Panc1 (cell line): ENCODE results near the gene CABLES2.
A peak's percentile ranks its signal among the peaks of the same experiment; 100 is the strongest.

ENCODE experiments used
- CTCF ChIP-seq: fragments of 450-650 bp; IDR thresholded peaks from 2 replicates; pipeline ENCODE4 v1.5.1; 2017; ENCODE audit warnings: mild to moderate bottlenecking
- POLR2AphosphoS5 ChIP-seq: IDR thresholded peaks from 2 replicates; pipeline ENCODE4 v1.6.1; 2012; ENCODE audit warnings: mild to moderate bottlenecking, low read depth, low read length, moderate library complexity
- REST ChIP-seq, 2 experiments: IDR thresholded peaks; 2 replicates each; pipeline ENCODE4 v1.6.1; 2011 to 2012; ENCODE audit warnings: low read depth in 2 of 2, control low read depth in 1 of 2, low read length in 1 of 2, mild to moderate bottlenecking in 1 of 2, moderate library complexity in 1 of 2; ENCODE audit not compliant: insufficient read depth in 1 of 2
- SIN3A ChIP-seq: IDR thresholded peaks from 2 replicates; pipeline ENCODE4 v1.6.1; 2012; ENCODE audit warnings: low read depth, mild to moderate bottlenecking, low read length, moderate library complexity, borderline replicate concordance; ENCODE audit not compliant: insufficient read depth
- TCF7L2 ChIP-seq: IDR thresholded peaks from 2 replicates; pipeline ENCODE4 v1.6.1; 2011; ENCODE audit warnings: mild to moderate bottlenecking, low read depth, low read length, inconsistent platforms

- TF ChIP-seq CTCF (no peak), SIN3A (no peak), POLR2AphosphoS5 (no peak), REST (IDR thresholded peaks at IDR 0.05; ENCODE audit: insufficient read depth in 1 of 2, low read depth in 2 of 2, low read length in 1 of 2) (0 out of 4 replicates have a peak, but pooled peaks of 1 of the 2 experiments have one; percentile 4), TCF7L2 (no peak)
These were observed 14.6 kb upstream of the CABLES2 start for GRCh38 chr20:62421716-62421990.
